GM12891 (cell line): ENCODE results near the gene PRDM16.

ENCODE experiments used
- DNase-seq: peaks from one replicate; pipeline ENCODE4 v3.0.0; 2011; ENCODE audit warnings: low spot score; ENCODE audit not compliant: insufficient read length
- FAIRE-seq: peaks from 2 replicates; lab custom pipeline; 2011; peaks lifted over from hg19 to GRCh38; lab: Jason Lieb, UNC
- PAX5 ChIP-seq: IDR thresholded peaks from 2 replicates; pipeline ENCODE4 v1.6.1; 2011; ENCODE audit warnings: low read length, moderate library complexity, mild to moderate bottlenecking; ENCODE audit not compliant: insufficient read depth, severe bottlenecking
- POLR2A ChIP-seq: IDR thresholded peaks from 2 replicates; pipeline ENCODE4 v1.6.1; 2011; ENCODE audit warnings: low read depth, low read length, control low read depth
- POLR2AphosphoS5 ChIP-seq: IDR thresholded peaks from 2 replicates; pipeline ENCODE4 v1.6.1; 2011; ENCODE audit warnings: low read depth, low read length, control low read depth
- POU2F2 ChIP-seq: IDR thresholded peaks from 2 replicates; pipeline ENCODE4 v1.6.1; 2011; ENCODE audit warnings: low read depth, mild to moderate bottlenecking, control low read depth, low read length, moderate library complexity
- SPI1 ChIP-seq: IDR thresholded peaks from 2 replicates; pipeline ENCODE4 v1.6.1; 2011; ENCODE audit warnings: low read depth, low read length, control low read depth
- TAF1 ChIP-seq: IDR thresholded peaks from 2 replicates; pipeline ENCODE4 v1.6.1; 2011; ENCODE audit warnings: low read depth, low read length, control low read depth

PRDM16 gene

GRCh38 chr1:3306583-3307291, 237.7 kb downstream of the PRDM16 start:
- DNase-seq: no peak
- TF ChIP-seq POLR2AphosphoS5 (no peak), POLR2A (no peak), SPI1 (no peak), PAX5 (no peak), POU2F2 (no peak), TAF1 (no peak)
- no peak for FAIRE-seq

GRCh38 chr1:3307359-3307758, 238.4 kb downstream of the PRDM16 start:
- TF ChIP-seq POU2F2: no peak
- TF ChIP-seq PAX5: no peak

GRCh38 chr1:3308053-3308452, 239.1 kb downstream of the PRDM16 start:
- TF ChIP-seq POLR2AphosphoS5: no peak
- no peak for TF ChIP-seq POLR2A
- no peak for TF ChIP-seq SPI1
- no peak for TF ChIP-seq POU2F2
- TF ChIP-seq TAF1: no peak
- TF ChIP-seq PAX5: no peak
- no peak for DNase-seq
- no peak for FAIRE-seq

More at GRCh38 chr1:3307359-3307758, 238.4 kb downstream of the PRDM16 start:
- no peak for FAIRE-seq
- DNase-seq: no peak

GRCh38 chr1:3310718-3311400, 241.9 kb downstream of the PRDM16 start:
- FAIRE-seq: no peak

GRCh38 chr1:3311711-3312110, 242.7 kb downstream of the PRDM16 start:
- TF ChIP-seq POLR2A: no peak
- TF ChIP-seq POLR2AphosphoS5: no peak
- no peak for TF ChIP-seq TAF1
- DNase-seq (no peak), FAIRE-seq (no peak)

More at GRCh38 chr1:3310718-3311400, 241.9 kb downstream of the PRDM16 start:
- DNase-seq: no peak
- TF ChIP-seq PAX5: no peak
- TF ChIP-seq TAF1: no peak
- no peak for TF ChIP-seq POU2F2

GRCh38 chr1:3312310-3312897, 243.4 kb downstream of the PRDM16 start:
- FAIRE-seq (no peak), DNase-seq (no peak)
- no peak for TF ChIP-seq SPI1
- no peak for TF ChIP-seq PAX5
- TF ChIP-seq TAF1: no peak
- no peak for TF ChIP-seq POLR2AphosphoS5
- no peak for TF ChIP-seq POLR2A
- TF ChIP-seq POU2F2: no peak

GRCh38 chr1:3312898-3313575, 244.0 kb downstream of the PRDM16 start:
- no peak for TF ChIP-seq PAX5
- no peak for TF ChIP-seq POLR2AphosphoS5
- no peak for TF ChIP-seq POU2F2
- no peak for TF ChIP-seq SPI1
- no peak for TF ChIP-seq POLR2A
- no peak for TF ChIP-seq TAF1
- no peak for DNase-seq
- FAIRE-seq: no peak

GRCh38 chr1:3313576-3313950, 244.6 kb downstream of the PRDM16 start:
- TF ChIP-seq TAF1 (no peak), PAX5 (no peak)
- DNase-seq: no peak
- FAIRE-seq: no peak

GRCh38 chr1:3314491-3315381, 245.7 kb downstream of the PRDM16 start:
- no peak for FAIRE-seq
- TF ChIP-seq TAF1 (no peak), POLR2AphosphoS5 (no peak), PAX5 (no peak), POLR2A (no peak), SPI1 (no peak), POU2F2 (no peak)
- DNase-seq: no peak
